GM18907 (cell line): ENCODE data around the gene MAGEH1.
"Not testable (repeated sequence)": the region's sequence is repeated elsewhere in the genome, so short reads cannot be mapped to it uniquely, and the experiment has no call there.

ENCODE experiments used
- ATAC-seq: cut with Tn5 transposase; IDR thresholded peaks from one replicate; pipeline ENCODE4 v1.9.1; 2021; ENCODE audit warnings: mild to moderate bottlenecking, moderate library complexity; ENCODE audit not compliant: unreplicated experiment

MAGEH1 gene, protein sequence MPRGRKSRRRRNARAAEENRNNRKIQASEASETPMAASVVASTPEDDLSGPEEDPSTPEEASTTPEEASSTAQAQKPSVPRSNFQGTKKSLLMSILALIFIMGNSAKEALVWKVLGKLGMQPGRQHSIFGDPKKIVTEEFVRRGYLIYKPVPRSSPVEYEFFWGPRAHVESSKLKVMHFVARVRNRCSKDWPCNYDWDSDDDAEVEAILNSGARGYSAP

GRCh38 chrX:55451990-55452832, at the start of gene MAGEH1:
TSS of gene MAGEH1 (plus strand) at chrX:55452127. CDS start at chrX:55452375, 248 bp downstream.
- ATAC-seq: peak; percentile 99

- not testable (repeated sequence) for ATAC-seq
These were observed 24.8 kb upstream of the MAGEH1 start for GRCh38 chrX:55427079-55427478.

- ATAC-seq: not testable (repeated sequence)
These were observed 8.5 kb upstream of the MAGEH1 start for GRCh38 chrX:55443468-55443867.

GRCh38 chrX:55450259-55450658, 1.7 kb upstream of the MAGEH1 start:
- ATAC-seq: no peak

GRCh38 chrX:55451141-55451540, 786 bp upstream of the MAGEH1 start:
- ATAC-seq: no peak

- peak; percentile 33 for ATAC-seq
These were observed 319 bp upstream of the MAGEH1 start for GRCh38 chrX:55451626-55451989.

- peak; percentile 3 for ATAC-seq
These were observed 852 bp downstream of the MAGEH1 start for GRCh38 chrX:55452833-55453124.

DNA sequence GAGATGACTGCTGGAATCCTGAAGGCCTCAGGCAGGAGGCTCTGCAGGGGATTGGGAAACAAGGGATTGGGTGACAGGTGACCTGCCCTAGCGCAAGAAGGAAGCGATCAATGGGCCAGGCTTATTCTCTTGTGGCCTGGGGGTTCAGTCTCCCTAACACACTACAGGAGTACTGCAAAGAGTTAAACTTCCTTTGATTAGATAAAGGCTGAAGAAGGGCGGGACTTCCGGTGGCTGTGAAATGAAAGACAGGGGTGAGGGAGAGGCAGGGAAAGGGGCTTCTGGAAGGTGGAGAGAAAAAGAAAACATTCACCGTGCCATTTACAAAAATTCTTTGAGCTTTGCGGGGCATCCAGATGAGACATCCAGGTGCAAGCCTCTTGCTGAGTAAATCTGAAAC, 3.8 kb downstream of the MAGEH1 start:
- not testable (repeated sequence) for ATAC-seq

DNA sequence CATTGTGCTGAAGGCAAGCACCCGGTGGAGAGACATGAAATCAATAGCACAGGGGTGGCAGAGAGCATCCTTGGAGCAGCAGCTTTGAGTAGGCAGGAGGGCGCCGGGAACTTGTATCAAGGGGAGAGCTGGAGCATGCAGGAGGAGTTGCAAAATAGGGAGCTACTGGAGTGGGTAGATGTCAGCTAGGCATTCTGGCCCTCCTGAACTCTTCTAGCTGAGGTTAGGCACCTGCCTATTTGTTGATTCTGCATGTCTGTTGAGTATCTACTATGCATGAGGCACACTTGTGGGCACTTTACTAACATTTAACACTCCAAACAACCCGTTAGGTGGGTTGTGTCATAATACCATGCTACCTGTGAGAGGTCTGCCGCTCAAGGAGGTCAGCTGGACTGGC, 7.5 kb downstream of the MAGEH1 start:
- ATAC-seq: not testable (repeated sequence)

DNA sequence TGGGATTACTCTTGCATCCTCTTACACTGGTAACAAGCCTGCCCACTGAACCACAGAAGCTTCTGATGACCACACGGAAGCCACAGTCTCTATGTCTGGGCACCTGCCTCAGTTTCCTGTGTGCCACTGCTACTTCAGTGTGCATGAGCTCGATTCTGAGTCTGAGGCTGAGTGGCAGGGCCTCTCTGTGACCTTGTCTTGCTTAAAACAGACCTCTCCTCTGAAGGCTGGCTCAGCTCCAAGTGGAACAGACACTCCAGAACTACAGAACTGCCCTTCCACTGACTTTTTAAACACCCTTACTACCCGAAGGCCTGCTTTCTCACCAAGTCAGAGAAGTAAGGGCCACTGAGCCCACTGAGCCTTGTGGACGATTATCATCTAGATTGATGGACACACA, 8.0 kb downstream of the MAGEH1 start:
- ATAC-seq: not testable (repeated sequence)

GRCh38 chrX:55464050-55464449, 12.1 kb downstream of the MAGEH1 start:
- ATAC-seq: not testable (repeated sequence)

- ATAC-seq: not testable (repeated sequence)
These were observed 13.2 kb downstream of the MAGEH1 start for GRCh38 chrX:55465108-55465507.

- ATAC-seq: not testable (repeated sequence)
These were observed 13.9 kb downstream of the MAGEH1 start for GRCh38 chrX:55465791-55466190.

GRCh38 chrX:55479956-55480355, 28.0 kb downstream of the MAGEH1 start:
- not testable (repeated sequence) for ATAC-seq

DNA sequence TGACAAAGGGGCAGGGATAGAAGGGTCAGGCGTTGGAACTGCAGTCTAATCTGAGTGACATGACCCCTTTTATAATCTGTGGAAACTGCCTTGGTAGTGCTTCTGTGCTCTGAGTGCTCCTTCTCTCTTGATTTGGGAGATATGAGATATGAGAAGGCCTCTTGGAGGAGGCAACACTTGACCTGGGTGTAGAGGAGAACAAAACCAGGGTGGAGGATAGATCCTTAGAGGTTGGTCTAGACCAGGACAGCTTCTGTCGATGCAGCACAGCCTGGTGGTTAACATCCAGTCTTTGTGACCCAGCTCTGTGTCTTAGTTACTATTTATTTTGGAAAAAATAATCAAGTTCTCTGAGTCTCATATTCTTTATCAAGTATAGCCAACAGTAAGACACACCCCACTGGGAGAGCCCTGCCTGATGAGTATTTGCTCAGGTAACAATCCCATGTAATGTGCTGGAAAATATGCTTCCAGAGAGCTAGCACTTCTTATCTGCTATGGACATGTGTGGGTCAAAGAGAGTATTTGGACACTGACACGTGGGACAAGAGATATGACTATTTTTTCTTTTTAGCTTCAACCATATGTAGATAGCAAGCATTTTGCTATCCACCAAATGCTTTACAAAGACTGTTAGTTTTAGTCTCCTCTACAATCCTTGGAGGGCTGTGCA, 28.6 kb downstream of the MAGEH1 start:
- no peak for ATAC-seq

GRCh38 chrX:55484948-55485347, 33.0 kb downstream of the MAGEH1 start:
- ATAC-seq: no peak

DNA sequence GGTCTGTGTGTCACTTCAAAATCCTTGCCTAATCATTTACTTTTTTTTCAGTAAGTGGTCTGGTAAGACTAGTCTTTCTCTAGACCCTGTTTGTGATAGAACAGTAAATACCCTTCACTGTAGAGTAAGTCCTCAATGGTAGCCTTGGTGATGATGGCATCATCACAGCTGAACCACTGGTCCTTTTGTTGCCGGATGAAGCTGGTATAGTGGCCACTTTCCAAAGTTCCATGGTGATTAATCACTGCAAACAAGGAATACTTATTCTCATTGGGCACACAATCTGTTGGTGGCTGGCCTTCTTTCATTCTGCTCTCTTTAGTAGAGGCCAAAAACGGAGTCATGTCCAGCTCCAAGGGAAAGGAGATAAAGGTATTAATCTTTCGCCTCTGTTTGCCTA, 34.8 kb downstream of the MAGEH1 start:
- no peak for ATAC-seq

- ATAC-seq: no peak
These were observed 35.2 kb downstream of the MAGEH1 start for GRCh38 chrX:55487143-55487542.

DNA sequence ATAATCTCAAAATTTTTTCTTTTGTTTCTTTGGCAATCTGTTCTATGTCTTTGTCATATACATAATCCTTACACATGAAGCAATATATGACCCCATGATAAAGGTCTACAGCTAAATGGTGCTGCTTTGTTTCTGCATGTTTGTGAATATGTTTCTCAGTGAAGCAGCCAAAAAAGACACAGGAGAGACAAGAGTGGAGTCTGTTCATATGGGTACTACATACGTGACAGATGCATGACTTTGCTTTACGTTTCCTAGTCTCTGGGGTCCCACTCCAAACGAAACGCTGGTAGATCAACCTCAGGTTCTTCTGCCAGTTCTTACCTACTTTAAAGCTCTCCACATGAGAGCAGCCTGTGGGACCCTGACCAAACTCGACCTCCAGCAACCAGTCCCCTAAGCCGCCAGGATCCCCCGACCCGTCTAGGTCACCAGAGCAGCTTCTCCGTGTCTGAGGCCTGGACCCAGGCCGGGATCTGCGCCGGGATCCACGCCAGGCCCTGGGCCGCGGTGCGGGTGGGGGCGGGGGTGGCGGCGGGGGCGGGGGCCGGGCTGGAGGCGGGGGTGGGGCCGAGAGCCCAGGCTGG, 36.2 kb downstream of the MAGEH1 start:
- ATAC-seq: no peak

DNA sequence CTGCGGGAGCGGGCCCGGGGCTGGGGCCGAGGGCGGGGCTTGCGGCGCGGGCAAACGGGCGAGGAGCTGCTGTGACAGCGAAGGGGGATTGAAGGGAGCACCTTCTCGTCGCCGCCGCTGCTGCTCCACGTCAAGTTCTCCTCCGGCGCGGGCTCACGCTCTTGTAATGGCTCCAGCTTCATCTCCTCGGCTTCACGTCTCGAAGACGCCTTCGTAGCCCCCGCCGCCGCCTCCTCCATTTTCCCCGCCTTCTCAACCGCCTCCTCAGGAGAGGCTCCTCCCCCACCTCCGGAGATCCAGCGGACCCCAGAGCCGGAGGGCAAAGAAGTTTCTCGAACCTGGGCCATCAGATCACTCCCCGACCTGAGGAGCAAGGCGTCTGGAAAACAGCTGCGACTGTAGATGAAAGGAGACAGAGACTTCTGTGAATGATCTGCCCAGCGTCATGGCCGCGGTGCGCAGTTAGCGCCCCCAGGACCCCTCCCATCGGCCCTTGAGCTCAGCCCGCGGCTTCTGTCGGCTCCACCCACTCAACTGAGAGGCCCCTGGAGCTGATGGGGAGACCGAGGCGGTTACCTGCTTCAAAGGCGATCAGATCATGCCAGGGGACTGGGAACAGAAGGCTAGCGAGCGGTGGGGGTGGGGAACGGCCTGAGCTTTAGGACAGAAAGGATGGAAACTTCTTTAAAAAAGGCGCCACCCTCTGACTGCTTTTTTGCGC, 36.8 kb downstream of the MAGEH1 start:
- peak; percentile 72 for ATAC-seq
